Stimulated activated CD4-positive, alpha-beta T cell treated with anti-CD3 and anti-CD28 coated beads, Interleukin-2, amount 100 ng/mL, for 48 hours (primary cell): Measurements from ENCODE around the gene STX8.
"Not testable (repeated sequence)": the region's sequence is repeated elsewhere in the genome, so short reads cannot be mapped to it uniquely, and the experiment has no call there.

ENCODE experiments used
- DNase-seq, 2 donors: peaks; one replicate each; pipeline ENCODE4 v3.0.0-alpha.2; 2020

STX8 gene

DNA sequence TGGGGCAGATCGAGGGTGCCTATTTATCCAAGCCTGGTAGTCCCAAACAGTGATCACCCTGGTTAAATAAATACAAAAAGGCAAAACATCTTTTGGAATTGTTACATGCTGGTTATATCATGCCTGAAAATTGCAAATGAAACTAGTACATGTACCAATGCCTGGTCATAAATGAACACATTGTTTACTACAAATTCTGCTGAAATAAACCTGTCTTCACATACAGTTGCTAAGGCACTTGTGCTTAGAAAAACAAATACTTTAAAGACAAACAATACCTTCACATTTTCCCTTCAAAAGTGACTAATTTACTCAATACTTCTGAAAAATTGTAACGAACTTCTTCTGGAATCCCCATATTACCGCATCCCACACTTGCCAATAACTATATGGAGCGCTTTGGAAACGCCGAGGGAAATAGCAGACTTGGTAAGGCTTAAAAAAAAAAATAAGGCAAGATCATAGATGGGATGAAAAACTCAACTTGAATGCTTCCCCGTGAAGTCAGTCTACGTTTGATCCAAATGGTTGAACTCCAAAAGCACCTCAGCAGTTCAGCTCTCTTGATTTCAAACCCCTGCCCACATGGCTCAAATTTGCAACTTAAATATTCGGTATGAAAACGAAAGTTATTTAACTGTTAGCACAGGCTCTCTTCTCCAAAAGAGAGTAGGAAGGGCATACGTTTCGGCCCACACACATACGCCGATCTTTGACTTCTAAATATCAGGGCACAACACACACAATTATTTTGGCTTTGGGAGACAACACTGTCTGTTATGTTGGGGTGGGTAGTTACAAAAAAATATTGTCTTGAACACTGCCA is 289.8 kb downstream of the STX8 start:
- DNase-seq = no peak

DNA sequence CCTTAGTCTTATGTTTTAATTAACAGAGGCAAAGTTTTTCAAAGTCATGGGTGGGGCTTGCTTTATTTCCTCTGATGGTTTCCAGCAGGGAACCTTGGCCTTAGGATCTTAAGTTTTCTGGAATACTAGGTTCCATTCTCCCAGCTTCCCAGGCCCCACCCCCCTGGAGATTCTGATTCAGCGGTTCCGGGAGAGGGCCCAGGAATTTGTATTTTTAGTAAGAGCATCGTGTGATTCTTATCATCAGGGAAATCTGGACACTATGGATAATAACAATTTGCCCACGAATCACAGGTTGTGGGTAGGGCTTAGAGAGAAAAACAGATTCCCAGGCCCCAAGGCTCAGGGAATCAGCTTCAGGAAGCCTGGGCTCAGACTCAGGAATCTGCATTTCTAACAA is 290.7 kb downstream of the STX8 start:
- no peak for DNase-seq

GRCh38 chr17:9283909-9284308 is 291.7 kb downstream of the STX8 start:
- no peak for DNase-seq

DNA sequence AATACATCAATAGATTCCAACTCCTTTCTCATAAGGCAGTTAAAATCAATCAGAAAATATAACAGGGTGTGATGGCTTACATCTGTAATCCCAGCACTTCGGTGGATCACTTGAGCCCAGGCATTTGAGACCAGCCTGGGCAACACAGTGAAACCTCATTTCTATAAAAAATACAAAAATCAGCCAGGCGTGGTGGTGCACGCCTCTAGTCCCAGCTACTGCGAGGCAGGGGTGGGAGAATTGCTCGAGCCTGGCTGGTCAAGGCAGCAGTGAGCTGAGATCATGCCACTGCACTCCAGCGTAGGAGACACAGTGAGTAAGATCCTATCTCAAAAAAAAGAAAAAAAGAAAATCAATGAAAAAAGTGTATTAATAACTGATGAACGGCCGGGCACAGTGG is 295.7 kb downstream of the STX8 start:
- DNase-seq = no peak

- no peak for DNase-seq
Measured at GRCh38 chr17:9274973-9275372, 300.6 kb downstream of the STX8 start.

GRCh38 chr17:9273428-9274391 is 301.9 kb downstream of the STX8 start:
- peak; percentile 23 to 33 for DNase-seq

- no peak for DNase-seq
Measured at GRCh38 chr17:9272501-9273200, 303.0 kb downstream of the STX8 start.

- no peak for DNase-seq
Measured at GRCh38 chr17:9271989-9272388, 303.6 kb downstream of the STX8 start.

GRCh38 chr17:9270921-9271320 is 304.7 kb downstream of the STX8 start:
- no peak for DNase-seq

GRCh38 chr17:9269350-9270035 is 306.1 kb downstream of the STX8 start:
- DNase-seq = no peak

DNA sequence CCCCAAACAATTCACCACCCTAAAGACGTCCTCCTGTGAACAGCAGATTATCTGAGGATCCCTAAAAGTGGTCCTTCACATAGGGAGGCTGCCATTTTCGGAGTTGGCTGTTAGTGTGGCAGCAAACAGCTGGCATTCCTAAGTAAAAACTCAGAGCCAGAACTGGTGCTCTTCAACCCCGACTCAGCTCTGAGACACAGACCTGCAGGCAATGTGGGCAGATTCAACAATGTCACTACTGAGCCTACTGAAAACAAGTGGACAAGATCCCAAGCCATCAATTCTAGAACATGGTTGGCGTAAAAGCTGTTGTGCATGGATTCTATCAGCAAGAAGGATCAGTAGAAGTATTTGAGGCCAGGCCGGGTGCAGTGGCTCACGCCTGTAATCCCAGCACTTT is 307.1 kb downstream of the STX8 start:
- DNase-seq = no peak

- no peak for DNase-seq
Measured at GRCh38 chr17:9266697-9267117, 308.9 kb downstream of the STX8 start.

DNA sequence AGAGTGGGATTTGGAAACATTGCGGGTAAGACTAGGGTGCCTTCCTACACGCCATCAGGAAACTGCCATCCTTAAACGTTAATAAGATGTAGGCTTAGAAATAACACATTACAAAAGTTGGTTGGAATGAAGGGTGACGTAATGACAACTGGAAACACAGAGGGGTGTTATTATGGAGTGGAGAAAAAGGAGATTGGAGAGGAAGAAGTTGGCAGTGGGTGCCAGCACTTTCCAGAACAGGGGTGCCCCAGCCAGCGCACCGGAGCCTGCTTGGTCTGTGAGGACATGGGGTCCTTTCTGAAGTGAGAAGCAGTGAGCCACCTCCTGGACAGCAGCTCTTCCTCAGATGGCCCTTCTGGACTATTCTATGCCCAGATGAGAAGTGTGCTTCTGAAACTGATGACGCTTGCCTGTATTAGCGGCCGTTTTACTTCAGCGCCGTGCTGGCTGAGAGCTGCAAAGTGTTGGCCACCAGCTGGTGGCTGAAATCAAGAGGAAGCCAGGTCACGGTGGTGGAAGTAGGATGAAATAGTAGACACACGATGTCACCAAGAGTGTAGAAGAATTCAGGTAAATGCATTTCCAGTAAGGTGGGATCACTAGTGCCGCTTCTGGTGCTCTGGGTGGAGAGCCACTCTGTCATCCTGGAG is 309.5 kb downstream of the STX8 start:
- no peak for DNase-seq

- no peak for DNase-seq
Measured at GRCh38 chr17:9261081-9262012, 314.3 kb downstream of the STX8 start.

- no peak for DNase-seq
Measured at GRCh38 chr17:9259419-9259818, 316.2 kb downstream of the STX8 start.

DNA sequence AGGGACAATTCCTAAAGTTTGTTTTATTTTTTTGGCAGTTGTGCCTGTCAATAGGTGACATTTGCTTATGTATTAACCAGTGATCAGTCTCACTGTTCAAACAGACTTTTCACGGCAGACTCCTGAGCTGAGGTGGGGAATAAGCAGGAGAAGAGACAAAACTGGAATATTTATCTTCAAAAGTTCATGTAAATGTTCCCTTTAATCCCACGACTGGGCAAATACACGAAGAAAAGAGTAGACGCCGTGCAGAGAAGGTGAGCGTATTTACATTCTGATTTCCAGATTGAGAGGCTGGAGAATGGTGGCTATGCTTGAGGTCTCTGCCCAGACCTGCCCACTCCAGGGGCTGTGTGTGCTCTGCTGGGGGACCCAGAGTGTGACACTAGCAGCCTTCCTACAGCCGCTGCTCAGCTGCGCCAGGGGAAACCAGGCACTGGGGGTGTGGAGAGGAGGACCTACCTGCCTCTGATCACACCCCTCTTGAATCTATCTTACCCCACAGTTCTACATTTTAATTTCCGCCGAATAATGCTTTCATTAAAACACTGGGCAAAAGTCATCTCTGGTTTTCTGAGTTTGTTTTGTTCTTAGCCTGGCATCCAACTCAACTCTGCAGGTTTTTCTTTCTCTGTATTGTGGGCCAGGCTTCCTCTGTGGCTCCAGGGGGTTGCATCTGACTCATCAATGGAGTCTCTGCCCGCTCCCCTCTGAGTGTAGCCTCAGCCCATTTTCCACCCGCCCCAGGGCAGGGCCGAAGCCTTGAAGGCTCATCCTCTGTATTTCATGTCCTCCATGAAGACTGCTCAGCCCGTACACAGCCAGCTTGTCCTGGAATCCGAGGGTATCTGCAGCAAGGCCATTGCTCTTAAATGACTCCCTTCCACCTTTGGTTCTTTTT is 317.3 kb downstream of the STX8 start:
- DNase-seq = no peak

DNA sequence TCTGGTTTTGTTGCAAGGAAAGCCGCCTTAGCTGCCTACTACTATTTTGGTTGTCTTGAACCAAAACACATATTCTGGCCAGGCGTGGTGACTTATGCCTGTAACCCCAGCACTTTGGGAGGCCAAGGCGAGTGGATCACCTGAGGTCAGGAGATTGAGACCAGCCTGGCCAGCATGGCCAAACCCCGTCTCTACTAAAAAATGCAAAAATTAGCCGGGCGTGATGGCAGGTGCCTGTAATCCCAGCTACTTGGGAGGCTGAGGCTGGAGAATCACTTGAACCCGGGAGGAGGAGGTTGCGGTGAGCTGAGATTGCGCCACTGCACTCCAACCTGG is 318.0 kb downstream of the STX8 start:
- DNase-seq = not testable (repeated sequence)

DNA sequence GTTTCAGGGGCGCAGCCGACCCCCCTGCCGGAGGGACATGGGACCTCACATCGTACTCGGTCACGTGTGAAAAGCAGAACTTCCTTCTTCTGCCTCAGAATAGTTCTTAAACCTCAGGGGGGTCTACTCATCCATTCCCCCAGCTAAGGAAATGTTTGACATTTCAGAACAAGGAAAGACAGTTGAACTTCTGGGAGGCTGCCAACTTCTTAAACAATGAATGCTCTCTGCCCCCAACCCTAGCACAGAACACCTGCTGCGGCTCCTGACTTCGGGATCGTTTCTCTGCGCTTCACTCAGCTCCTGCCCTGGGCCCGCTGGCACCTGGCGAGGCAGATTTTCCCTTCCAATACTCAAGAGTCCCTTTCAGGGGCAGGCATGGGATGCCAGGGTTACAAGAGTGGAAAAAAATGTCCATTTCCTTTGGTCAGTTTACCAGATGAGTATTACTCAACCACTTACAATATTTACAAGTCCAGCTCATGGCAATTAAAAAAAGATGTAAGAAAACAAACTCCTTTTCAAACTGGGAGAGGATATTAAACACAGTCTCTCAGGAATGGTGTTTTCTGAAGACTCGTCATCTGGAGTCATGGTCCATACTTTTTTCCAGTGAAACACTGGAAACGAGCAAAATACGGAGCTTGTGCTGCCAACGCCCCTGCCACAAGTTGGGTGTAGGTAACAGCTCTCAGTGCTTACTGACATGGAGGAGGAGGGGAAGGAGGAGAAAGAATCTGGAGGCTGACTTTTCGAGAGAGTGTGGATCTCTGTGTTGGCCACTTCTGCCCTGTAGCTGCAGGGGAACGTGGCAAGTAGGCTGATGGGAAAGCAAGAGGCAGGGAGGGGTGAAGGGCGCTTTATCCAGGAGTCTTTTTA is 318.6 kb downstream of the STX8 start:
- no peak for DNase-seq

GRCh38 chr17:9256361-9256750 is 319.3 kb downstream of the STX8 start:
- DNase-seq = no peak
